Fibroblast of skin of abdomen (primary cell): ENCODE data around the gene SNRNP25.

ENCODE experiments used
- DNase-seq: peaks from one replicate; pipeline ENCODE4 v3.0.0-alpha.2; 2013

Gene SNRNP25

GRCh38 chr16:78444-79150, 25.0 kb downstream of the SNRNP25 start:
- no peak for DNase-seq

GRCh38 chr16:79151-80054, 25.8 kb downstream of the SNRNP25 start:
- no peak for DNase-seq

GRCh38 chr16:83060-83603, 29.5 kb downstream of the SNRNP25 start:
- no peak for DNase-seq

GRCh38 chr16:83781-84615, 30.4 kb downstream of the SNRNP25 start:
- no peak for DNase-seq

GRCh38 chr16:84718-85406, 31.2 kb downstream of the SNRNP25 start:
- DNase-seq, result peak; percentile 77

GRCh38 chr16:85407-85782, 31.8 kb downstream of the SNRNP25 start:
- no peak for DNase-seq

- no peak for DNase-seq
These were observed 32.2 kb downstream of the SNRNP25 start for GRCh38 chr16:85865-86264.

- no peak for DNase-seq
These were observed 32.9 kb downstream of the SNRNP25 start for GRCh38 chr16:86483-86952.

- DNase-seq, result no peak
These were observed 35.0 kb downstream of the SNRNP25 start for GRCh38 chr16:88613-89012.

GRCh38 chr16:89391-90302, 36.0 kb downstream of the SNRNP25 start:
- no peak for DNase-seq

GRCh38 chr16:91484-91883, 37.9 kb downstream of the SNRNP25 start:
- no peak for DNase-seq

GRCh38 chr16:92431-93339, 39.1 kb downstream of the SNRNP25 start:
- DNase-seq, result no peak

GRCh38 chr16:94918-95265, 41.3 kb downstream of the SNRNP25 start:
- no peak for DNase-seq

- DNase-seq, result peak; percentile 80
These were observed 43.3 kb downstream of the SNRNP25 start for GRCh38 chr16:96935-97381.

GRCh38 chr16:97822-98221, 44.2 kb downstream of the SNRNP25 start:
- no peak for DNase-seq

- no peak for DNase-seq
These were observed 47.4 kb downstream of the SNRNP25 start for GRCh38 chr16:100989-101388.

GRCh38 chr16:101586-101985, 48.0 kb downstream of the SNRNP25 start:
- no peak for DNase-seq

- DNase-seq, result no peak
These were observed 48.6 kb downstream of the SNRNP25 start for GRCh38 chr16:102060-102855.

- DNase-seq, result no peak
These were observed 50.7 kb downstream of the SNRNP25 start for GRCh38 chr16:104355-104754.
